Measurements from ENCODE around the gene S100A7.
A peak's percentile ranks its signal among the peaks of the same experiment; 100 is the strongest.

The S100A7 gene

GRCh38 chr1:153505576-153505975, 45.1 kb upstream of the S100A7 start:
- no peak for TF ChIP-seq CTCF (conservative IDR thresholded peaks at IDR 0.05; ENCODE audit: low read length)
- peak; percentile 28 for DNase-seq (ENCODE audit: low read depth)
- no peak overlapping the region for H3K4me3 ChIP-seq (ENCODE audit: low read length)

- TF ChIP-seq CTCF (conservative IDR thresholded peaks at IDR 0.05; ENCODE audit: low read length), result no peak
- DNase-seq (ENCODE audit: low read depth), result no peak
- no peak overlapping the region for H3K4me3 ChIP-seq (ENCODE audit: low read length)
Observed at GRCh38 chr1:153503766-153504165, 43.3 kb upstream of the S100A7 start.

DNA sequence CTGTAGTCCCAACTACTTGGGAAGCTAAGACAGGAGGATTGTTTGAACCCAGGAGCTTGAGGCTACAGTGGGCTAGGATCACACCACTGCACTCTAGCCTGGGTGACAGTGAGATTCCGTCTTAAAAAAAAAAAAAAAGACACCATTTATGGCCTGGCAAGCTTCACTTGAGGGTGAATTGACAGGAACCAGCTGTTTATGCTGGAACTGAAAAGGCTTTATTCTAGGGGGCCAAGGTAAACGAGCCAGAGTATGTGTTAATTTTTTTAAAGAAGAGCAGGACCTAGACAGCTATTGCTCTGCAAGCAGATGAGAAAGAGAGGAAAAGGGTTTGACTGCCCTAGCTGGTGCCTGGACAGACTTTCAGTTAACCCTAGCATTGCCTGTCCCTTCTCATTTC, 38.3 kb upstream of the S100A7 start:
- H3K4me3 ChIP-seq (ENCODE audit: low read length), result no peak overlapping the region
- DNase-seq (ENCODE audit: low read depth), result no peak
- no peak for TF ChIP-seq CTCF (conservative IDR thresholded peaks at IDR 0.05; ENCODE audit: low read length)

- TF ChIP-seq CTCF (conservative IDR thresholded peaks at IDR 0.05; ENCODE audit: low read length), result no peak
- H3K4me3 ChIP-seq (ENCODE audit: low read length), result no peak overlapping the region
- no peak for DNase-seq (ENCODE audit: low read depth)
Observed at GRCh38 chr1:153495536-153495935, 35.1 kb upstream of the S100A7 start.

DNA sequence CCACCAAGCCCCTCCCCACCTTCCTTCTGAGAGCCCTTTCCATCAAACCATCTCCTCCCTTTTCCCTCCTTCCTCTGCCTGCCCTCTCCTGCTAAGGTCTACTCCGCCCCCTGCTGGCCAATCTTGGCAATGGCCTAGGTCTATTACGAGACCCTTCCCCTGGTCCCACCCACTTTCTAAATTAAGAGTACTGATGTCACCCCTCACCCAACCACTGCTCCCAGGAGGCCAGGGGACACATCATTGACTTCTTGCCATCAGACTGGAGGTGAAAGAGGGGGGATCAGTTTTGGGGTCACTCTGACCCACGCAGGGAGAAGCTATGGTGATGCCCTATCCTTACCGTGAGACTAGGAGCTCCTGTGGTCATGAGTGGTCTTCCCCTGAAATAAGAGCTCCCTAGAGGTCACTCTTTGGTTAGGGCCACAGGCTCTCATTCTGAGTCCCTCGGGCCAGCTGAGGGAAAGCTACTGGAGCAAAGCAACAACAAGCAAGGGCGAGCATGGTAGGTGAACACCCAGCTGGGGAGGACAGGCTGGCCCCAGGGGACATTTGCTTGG, 34.6 kb upstream of the S100A7 start:
- DNase-seq (ENCODE audit: low read depth), result peak; percentile 45
- TF ChIP-seq CTCF (conservative IDR thresholded peaks at IDR 0.05; ENCODE audit: low read length), result peak; percentile 94
- no peak overlapping the region for H3K4me3 ChIP-seq (ENCODE audit: low read length)

GRCh38 chr1:153493343-153493960, 33.0 kb upstream of the S100A7 start:
- no peak overlapping the region for H3K4me3 ChIP-seq (ENCODE audit: low read length)
- DNase-seq (ENCODE audit: low read depth), result no peak
- TF ChIP-seq CTCF (conservative IDR thresholded peaks at IDR 0.05; ENCODE audit: low read length), result no peak

DNA sequence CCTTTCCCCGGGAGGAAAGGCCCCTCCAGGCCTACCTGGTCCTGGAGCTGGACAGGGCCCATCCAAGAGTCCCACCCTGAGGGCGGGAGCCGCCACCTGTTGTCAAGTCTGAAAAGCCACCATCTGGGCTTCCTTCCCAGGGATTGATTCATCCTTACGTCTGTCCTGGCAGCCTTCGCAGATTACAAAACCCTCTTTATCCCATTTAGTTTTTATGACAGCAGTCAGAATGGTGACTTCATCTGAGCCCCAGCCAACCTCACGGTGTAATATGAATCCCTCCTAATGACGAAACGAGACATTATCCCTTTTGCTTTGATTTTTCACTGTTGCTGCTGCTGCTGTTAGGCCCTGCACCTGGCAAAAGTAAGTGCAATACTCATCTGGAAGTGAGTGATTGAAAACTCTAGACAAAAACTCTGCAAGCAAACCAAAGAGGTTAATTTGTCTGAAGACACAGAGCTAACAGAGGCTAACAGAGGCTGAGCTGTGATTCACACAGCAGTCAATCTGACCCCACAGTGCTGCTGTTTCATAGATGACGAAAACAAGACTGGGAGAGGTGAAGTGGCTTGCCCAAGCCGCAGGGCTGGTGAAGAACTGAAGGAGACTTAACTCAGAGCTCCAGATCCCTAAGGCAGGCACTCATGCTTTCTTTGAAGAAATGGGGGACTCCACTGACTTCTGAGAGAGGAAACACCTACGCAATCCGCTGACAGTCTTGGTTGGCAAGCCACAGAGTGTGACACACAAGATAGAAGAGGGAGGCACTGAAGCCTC, 30.0 kb upstream of the S100A7 start:
- peak; percentile 92 for DNase-seq (ENCODE audit: low read depth)
- peak; percentile 12; the same call in 1 of the 2 replicates for TF ChIP-seq CTCF (conservative IDR thresholded peaks at IDR 0.05; ENCODE audit: low read length)
- no peak overlapping the region for H3K4me3 ChIP-seq (ENCODE audit: low read length)
